Measurements from ENCODE around the gene PKM.
A peak's percentile ranks its signal among the peaks of the same experiment; 100 is the strongest.
"Not testable (repeated sequence)": the region's sequence is repeated elsewhere in the genome, so short reads cannot be mapped to it uniquely, and the experiment has no call there.

PKM gene

GRCh38 chr15:72231066-72231832 lies at the start of gene PKM:
PKM (minus strand) TSS chr15:72231190; CDS start chr15:72219097, 12,093 bp downstream.
- no peaks in the 10 kb centered on the region for H3K27me3 ChIP-seq (ENCODE audit: control insufficient read depth, insufficient read depth, low read length)
- peak within 1 kb of the TSS; percentile 67 for H3K4me3 ChIP-seq (ENCODE audit: low read length)
- peaks cover 41% of the 10 kb centered on the region for H3K4me1 ChIP-seq (ENCODE audit: control insufficient read depth, insufficient read depth, low read length)
- H3K9ac ChIP-seq (ENCODE audit: low read length), result peak within 1 kb of the TSS; percentile 79
- H3K9me3 ChIP-seq (ENCODE audit: control insufficient read depth, low read length), result no peaks in the 10 kb centered on the region
- H3K36me3 ChIP-seq (ENCODE audit: control insufficient read depth, insufficient read depth, low read length), result no peaks in the 10 kb centered on the region

GRCh38 chr15:72280751-72281150 lies 49.8 kb upstream of the PKM start:
- H3K9me3 ChIP-seq (ENCODE audit: control insufficient read depth, low read length), result no peaks in the 10 kb centered on the region
- no peaks in the 10 kb centered on the region for H3K27me3 ChIP-seq (ENCODE audit: control insufficient read depth, insufficient read depth, low read length)
- H3K4me1 ChIP-seq (ENCODE audit: control insufficient read depth, insufficient read depth, low read length), result no peaks in the 10 kb centered on the region
- no peak overlapping the region for H3K9ac ChIP-seq (ENCODE audit: low read length)
- H3K4me3 ChIP-seq (ENCODE audit: low read length), result no peak overlapping the region
- H3K36me3 ChIP-seq (ENCODE audit: control insufficient read depth, insufficient read depth, low read length), result no peaks in the 10 kb centered on the region

DNA sequence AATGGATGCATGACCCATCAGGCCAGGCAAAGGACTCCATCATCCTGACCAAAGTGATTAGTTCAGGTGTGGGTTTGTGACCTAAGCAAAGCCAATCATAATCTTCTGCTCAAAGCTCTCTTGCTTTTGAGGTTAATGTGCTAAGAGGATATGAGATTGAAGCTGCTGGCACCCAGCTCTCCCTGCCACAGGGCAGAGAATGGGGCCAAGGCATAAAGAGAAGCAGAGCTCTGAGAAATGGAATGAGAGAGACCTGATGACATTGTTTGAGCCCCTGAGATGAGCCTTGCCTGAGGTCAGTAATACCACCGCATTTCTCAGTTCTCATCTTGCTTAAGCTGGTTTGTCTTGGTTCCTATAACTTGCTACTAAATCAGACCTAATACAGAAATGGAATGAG lies 47.7 kb upstream of the PKM start:
- H3K9me3 ChIP-seq (ENCODE audit: control insufficient read depth, low read length), result no peaks in the 10 kb centered on the region
- no peak overlapping the region for H3K4me3 ChIP-seq (ENCODE audit: low read length)
- H3K36me3 ChIP-seq (ENCODE audit: control insufficient read depth, insufficient read depth, low read length), result no peaks in the 10 kb centered on the region
- H3K9ac ChIP-seq (ENCODE audit: low read length), result no peak overlapping the region
- no peaks in the 10 kb centered on the region for H3K27me3 ChIP-seq (ENCODE audit: control insufficient read depth, insufficient read depth, low read length)
- H3K4me1 ChIP-seq (ENCODE audit: control insufficient read depth, insufficient read depth, low read length), result no peaks in the 10 kb centered on the region

GRCh38 chr15:72276326-72276700 lies 45.3 kb upstream of the PKM start:
- no peaks in the 10 kb centered on the region for H3K27me3 ChIP-seq (ENCODE audit: control insufficient read depth, insufficient read depth, low read length)
- no peaks in the 10 kb centered on the region for H3K36me3 ChIP-seq (ENCODE audit: control insufficient read depth, insufficient read depth, low read length)
- no peak overlapping the region for H3K4me3 ChIP-seq (ENCODE audit: low read length)
- H3K9me3 ChIP-seq (ENCODE audit: control insufficient read depth, low read length), result no peaks in the 10 kb centered on the region
- peaks cover 6% of the 10 kb centered on the region for H3K4me1 ChIP-seq (ENCODE audit: control insufficient read depth, insufficient read depth, low read length)
- no peak overlapping the region for H3K9ac ChIP-seq (ENCODE audit: low read length)

GRCh38 chr15:72275635-72276325 lies 44.8 kb upstream of the PKM start:
- H3K9me3 ChIP-seq (ENCODE audit: control insufficient read depth, low read length); H3K4me3 ChIP-seq (ENCODE audit: low read length); H3K36me3 ChIP-seq (ENCODE audit: control insufficient read depth, insufficient read depth, low read length); H3K9ac ChIP-seq (ENCODE audit: low read length); H3K4me1 ChIP-seq (ENCODE audit: control insufficient read depth, insufficient read depth, low read length); H3K27me3 ChIP-seq (ENCODE audit: control insufficient read depth, insufficient read depth, low read length): not testable (repeated sequence)

DNA sequence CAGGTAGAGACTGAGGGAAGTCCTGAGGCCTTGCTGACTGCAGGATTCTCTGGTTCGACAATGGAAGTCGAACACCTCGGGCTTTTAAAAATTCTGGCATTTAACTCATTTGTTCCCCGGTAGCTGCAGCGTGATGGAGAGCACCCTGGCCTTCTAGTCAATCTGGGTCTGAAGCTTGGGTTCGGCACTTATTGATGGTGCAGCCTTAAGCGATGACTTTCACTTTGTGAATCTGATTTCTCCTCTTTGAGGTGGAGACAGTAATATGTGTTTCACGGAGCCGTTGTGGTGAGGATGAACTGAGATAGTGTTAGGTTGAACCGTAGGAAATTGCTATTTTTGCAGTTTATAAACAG lies 42.0 kb upstream of the PKM start:
- peak overlapping the region; percentile 42 for H3K4me3 ChIP-seq (ENCODE audit: low read length)
- H3K9ac ChIP-seq (ENCODE audit: low read length), result peak overlapping the region; percentile 41
- H3K27me3 ChIP-seq (ENCODE audit: control insufficient read depth, insufficient read depth, low read length), result no peaks in the 10 kb centered on the region
- H3K9me3 ChIP-seq (ENCODE audit: control insufficient read depth, low read length), result no peaks in the 10 kb centered on the region
- no peaks in the 10 kb centered on the region for H3K36me3 ChIP-seq (ENCODE audit: control insufficient read depth, insufficient read depth, low read length)
- H3K4me1 ChIP-seq (ENCODE audit: control insufficient read depth, insufficient read depth, low read length), result peaks cover 6% of the 10 kb centered on the region

DNA sequence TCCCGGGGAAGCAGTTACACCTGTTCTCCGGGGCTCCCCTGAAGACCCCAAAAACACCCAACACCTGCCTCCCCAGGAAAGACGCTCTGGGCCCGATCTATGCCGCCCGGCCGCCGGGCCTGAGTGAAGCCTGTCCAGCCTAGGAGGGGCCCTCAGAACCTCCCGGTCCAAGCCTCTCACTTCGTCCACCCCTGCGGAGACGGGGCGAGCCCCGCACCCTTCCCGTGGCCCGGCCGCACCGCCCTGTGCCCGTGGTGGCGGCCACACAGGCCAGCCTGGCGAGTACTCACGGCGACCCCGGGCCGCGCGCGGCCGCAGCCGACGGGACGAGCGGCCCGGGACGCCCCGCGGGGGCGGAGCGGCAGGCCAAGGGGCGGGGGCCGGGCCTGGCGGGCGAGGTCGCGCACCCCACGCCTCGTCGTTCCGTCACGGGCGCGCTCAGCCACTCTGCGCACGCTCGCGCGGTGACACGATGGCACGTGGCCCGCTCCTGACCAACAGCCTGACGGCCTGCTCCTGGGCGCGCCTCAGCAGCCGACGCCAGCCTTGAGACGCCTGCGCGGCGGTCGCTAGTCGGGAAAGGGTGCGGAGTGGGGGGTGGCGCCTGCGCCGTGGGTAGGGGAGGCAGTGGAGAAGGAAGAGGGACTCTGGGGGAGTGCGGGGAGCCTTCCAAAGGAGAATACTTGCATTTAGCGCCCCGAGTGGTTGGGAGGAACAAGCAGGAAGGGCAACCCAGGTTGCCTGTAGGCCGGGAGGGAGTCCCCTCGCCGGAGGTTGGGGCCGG lies 41.4 kb upstream of the PKM start, which contains the start of gene PARP6:
Gene PARP6 (minus strand): TSS at position 342 of the 784 bp plus-strand sequence. CDS start 5,077 bp downstream, outside the sequence.
- no peaks in the 10 kb centered on the region for H3K36me3 ChIP-seq (ENCODE audit: control insufficient read depth, insufficient read depth, low read length)
- H3K4me1 ChIP-seq (ENCODE audit: control insufficient read depth, insufficient read depth, low read length), result peaks cover 6% of the 10 kb centered on the region
- H3K4me3 ChIP-seq (ENCODE audit: low read length), result peak within 1 kb of the TSS; percentile 42
- no peaks in the 10 kb centered on the region for H3K9me3 ChIP-seq (ENCODE audit: control insufficient read depth, low read length)
- peak within 1 kb of the TSS; percentile 86 for H3K9ac ChIP-seq (ENCODE audit: low read length)
- no peaks in the 10 kb centered on the region for H3K27me3 ChIP-seq (ENCODE audit: control insufficient read depth, insufficient read depth, low read length)

DNA sequence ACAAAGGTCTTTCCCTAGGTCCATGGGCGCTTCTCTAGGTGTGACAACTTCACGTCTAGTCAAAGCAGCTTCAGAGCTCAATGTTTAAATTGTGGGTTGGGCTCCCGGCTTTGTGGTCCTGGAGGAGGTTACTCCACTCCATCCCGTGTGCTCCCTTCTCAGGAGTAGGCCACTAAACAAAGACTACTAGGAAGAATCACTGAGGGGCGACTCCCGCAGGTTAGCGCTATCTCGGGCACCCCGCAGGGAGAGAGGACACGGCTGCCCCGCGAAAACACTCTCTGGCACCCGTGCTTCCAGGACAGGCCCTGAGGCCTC lies 40.9 kb upstream of the PKM start:
- Histone ChIP-seq H3K4me3 (ENCODE audit: low read length) (peak overlapping the region; percentile 35), H3K9ac (ENCODE audit: low read length) (peak overlapping the region; percentile 86), H3K9me3 (ENCODE audit: control insufficient read depth, low read length) (no peaks in the 10 kb centered on the region), H3K4me1 (ENCODE audit: control insufficient read depth, insufficient read depth, low read length) (peaks cover 6% of the 10 kb centered on the region), H3K27me3 (ENCODE audit: control insufficient read depth, insufficient read depth, low read length) (no peaks in the 10 kb centered on the region), H3K36me3 (ENCODE audit: control insufficient read depth, insufficient read depth, low read length) (no peaks in the 10 kb centered on the region)

GRCh38 chr15:72271221-72271620 lies 40.2 kb upstream of the PKM start:
- Histone ChIP-seq H3K4me3 (ENCODE audit: low read length) (no peak overlapping the region), H3K4me1 (ENCODE audit: control insufficient read depth, insufficient read depth, low read length) (peaks cover 6% of the 10 kb centered on the region), H3K9ac (ENCODE audit: low read length) (no peak overlapping the region), H3K36me3 (ENCODE audit: control insufficient read depth, insufficient read depth, low read length) (no peaks in the 10 kb centered on the region), H3K27me3 (ENCODE audit: control insufficient read depth, insufficient read depth, low read length) (no peaks in the 10 kb centered on the region), H3K9me3 (ENCODE audit: control insufficient read depth, low read length) (no peaks in the 10 kb centered on the region)

- peaks cover 6% of the 10 kb centered on the region for H3K4me1 ChIP-seq (ENCODE audit: control insufficient read depth, insufficient read depth, low read length)
- H3K27me3 ChIP-seq (ENCODE audit: control insufficient read depth, insufficient read depth, low read length), result no peaks in the 10 kb centered on the region
- no peaks in the 10 kb centered on the region for H3K9me3 ChIP-seq (ENCODE audit: control insufficient read depth, low read length)
- H3K36me3 ChIP-seq (ENCODE audit: control insufficient read depth, insufficient read depth, low read length), result no peaks in the 10 kb centered on the region
- H3K4me3 ChIP-seq (ENCODE audit: low read length), result no peak overlapping the region
- no peak overlapping the region for H3K9ac ChIP-seq (ENCODE audit: low read length)
Measured at GRCh38 chr15:72269739-72270138, 38.7 kb upstream of the PKM start.

- H3K36me3 ChIP-seq (ENCODE audit: control insufficient read depth, insufficient read depth, low read length), result peaks cover 16% of the 10 kb centered on the region
- no peak overlapping the region for H3K9ac ChIP-seq (ENCODE audit: low read length)
- H3K9me3 ChIP-seq (ENCODE audit: control insufficient read depth, low read length), result no peaks in the 10 kb centered on the region
- no peaks in the 10 kb centered on the region for H3K27me3 ChIP-seq (ENCODE audit: control insufficient read depth, insufficient read depth, low read length)
- H3K4me3 ChIP-seq (ENCODE audit: low read length), result no peak overlapping the region
- no peaks in the 10 kb centered on the region for H3K4me1 ChIP-seq (ENCODE audit: control insufficient read depth, insufficient read depth, low read length)
Measured at GRCh38 chr15:72265031-72265430, 34.0 kb upstream of the PKM start.

DNA sequence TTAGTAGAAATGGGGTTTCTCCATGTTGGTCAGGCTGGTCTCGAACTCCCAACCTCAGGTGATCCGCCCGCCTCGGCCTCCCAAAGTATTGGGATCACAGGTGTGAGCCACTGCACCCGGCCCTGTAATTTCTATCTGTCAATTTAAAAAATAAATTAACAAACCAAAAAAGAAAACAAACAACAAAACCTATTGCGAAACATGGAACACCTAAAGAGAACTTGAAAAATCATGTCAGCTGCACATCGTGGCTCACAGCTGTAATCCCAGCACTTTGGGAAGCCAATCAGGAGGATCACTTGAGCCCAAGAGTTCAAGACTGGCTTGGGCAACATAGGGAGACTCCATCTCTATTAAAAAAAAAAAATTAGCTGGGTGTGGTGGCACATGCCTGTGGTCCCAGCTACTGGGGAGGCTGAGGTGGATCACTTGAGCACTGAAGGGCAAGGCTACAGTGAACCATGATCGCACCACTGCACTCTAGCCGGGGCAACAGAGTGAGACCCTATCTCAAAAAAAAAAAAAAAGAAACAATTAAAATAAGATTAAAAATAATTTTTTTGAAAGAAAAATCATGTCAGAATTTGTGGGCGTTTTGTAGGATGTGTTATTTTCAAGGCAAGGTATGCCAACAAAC lies 21.8 kb upstream of the PKM start:
- Histone ChIP-seq H3K4me3 (ENCODE audit: low read length) (no peak overlapping the region), H3K4me1 (ENCODE audit: control insufficient read depth, insufficient read depth, low read length) (no peaks in the 10 kb centered on the region), H3K36me3 (ENCODE audit: control insufficient read depth, insufficient read depth, low read length) (peaks cover 6% of the 10 kb centered on the region), H3K27me3 (ENCODE audit: control insufficient read depth, insufficient read depth, low read length) (no peaks in the 10 kb centered on the region), H3K9me3 (ENCODE audit: control insufficient read depth, low read length) (no peaks in the 10 kb centered on the region), H3K9ac (ENCODE audit: low read length) (no peak overlapping the region)

All from mucosa of stomach (tissue), 1 donor.